Measurements from ENCODE around the gene OR2K2.
"Not testable (repeated sequence)": the region's sequence is repeated elsewhere in the genome, so short reads cannot be mapped to it uniquely, and the experiment has no call there.

Gene OR2K2

GRCh38 chr9:111330124-111330523 lies at the start of gene OR2K2:
TSS of gene OR2K2 (minus strand) at chr9:111330224. CDS start at chr9:111328433, 1,791 bp downstream.
- DNase-seq (ENCODE audit: low read depth) = no peak

DNA sequence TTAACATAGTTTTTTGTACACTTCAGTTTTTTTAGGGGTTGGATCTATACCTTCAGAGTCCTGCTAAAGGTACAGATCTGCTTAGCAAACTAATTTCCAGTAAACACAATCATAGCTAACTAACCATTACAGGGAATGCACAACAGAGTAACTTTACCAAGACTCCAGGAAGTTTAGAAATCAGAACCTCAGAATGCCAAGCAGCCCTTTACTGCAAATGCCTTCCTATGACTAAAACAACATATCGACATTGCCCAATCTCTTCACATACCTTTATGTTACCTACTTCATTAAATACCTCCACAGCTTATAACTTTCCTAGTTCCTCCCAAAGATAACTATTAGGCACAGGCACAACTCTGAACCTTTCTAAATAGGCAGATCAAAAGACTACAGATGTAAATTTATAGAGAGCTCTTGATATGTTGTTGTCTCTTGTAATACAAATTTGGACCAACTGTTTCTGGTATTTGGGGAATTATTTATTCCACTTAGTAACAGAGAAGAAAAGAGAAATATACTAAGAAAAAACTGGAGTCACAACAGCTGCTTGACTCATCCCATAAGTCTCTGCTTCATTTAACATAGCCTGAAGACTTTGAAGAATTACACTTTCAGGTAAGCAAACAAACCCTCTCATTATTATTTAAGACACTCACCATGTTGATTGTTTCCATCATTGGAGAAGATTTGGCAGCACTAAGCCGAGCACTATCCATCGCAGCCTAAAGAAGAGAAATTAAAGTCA lies 46.0 kb upstream of the OR2K2 start:
- DNase-seq (ENCODE audit: low read depth) = no peak

GRCh38 chr9:111375062-111375461 lies 45.0 kb upstream of the OR2K2 start:
- DNase-seq (ENCODE audit: low read depth) = no peak

DNA sequence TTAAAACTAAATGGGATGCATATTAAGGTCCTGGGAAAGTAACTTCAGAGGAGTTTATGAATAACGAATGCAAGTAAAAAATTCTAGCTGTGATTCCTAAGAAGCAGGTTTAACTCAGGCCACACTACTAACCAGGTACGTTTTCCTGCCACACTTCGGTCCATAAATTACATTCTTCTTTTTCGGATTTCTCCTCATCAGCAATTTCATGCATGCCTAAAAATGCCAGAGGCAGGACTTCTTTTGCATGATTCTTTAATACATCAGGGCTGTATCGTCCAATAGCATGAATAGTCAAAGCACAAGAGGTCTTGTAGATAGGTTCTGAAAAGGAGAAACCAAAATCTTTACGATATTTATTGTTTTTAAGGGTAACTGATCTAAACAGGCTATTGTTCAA lies 42.3 kb upstream of the OR2K2 start:
- no peak for DNase-seq (ENCODE audit: low read depth)

DNA sequence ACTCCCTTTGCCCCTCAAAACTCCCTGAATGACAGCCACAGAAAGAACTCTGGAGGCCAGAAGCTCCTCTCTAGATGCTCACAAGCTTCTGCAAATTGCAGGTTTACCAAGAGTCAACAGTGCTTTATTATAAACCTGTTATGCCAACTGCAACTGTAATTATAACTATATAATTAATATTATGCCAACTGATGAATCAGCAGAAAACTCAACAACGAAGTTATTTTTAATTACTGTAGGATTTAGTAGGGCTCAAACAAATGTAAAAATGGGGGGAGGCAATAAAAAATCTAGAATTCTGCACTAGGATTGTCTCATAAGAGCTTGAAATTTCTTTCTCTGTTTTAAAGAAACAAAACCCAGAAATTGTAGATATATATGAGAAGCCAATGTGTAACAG lies 37.0 kb upstream of the OR2K2 start:
- no peak for DNase-seq (ENCODE audit: low read depth)

- no peak for DNase-seq (ENCODE audit: low read depth)
Observed at GRCh38 chr9:111362526-111362925, 32.5 kb upstream of the OR2K2 start.

DNA sequence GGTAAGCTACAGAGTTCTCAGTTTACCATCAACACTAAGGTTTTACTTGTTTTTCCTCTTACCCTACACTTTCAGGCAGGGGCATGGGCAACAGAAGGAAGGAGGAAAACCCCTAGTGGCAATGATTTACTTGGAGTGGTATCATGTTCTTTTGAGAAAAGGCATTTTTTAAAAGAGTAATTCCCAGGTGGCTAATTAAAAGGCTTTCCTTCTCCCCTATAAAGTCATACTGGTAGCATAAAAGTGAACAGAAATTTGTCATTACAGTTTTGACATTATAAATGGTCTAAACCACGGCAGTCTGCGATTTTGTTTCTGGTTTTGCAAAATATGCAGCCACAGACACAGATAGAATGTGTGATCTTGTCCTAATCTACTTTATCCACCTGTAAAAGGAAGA lies 30.9 kb upstream of the OR2K2 start:
- no peak for DNase-seq (ENCODE audit: low read depth)

DNA sequence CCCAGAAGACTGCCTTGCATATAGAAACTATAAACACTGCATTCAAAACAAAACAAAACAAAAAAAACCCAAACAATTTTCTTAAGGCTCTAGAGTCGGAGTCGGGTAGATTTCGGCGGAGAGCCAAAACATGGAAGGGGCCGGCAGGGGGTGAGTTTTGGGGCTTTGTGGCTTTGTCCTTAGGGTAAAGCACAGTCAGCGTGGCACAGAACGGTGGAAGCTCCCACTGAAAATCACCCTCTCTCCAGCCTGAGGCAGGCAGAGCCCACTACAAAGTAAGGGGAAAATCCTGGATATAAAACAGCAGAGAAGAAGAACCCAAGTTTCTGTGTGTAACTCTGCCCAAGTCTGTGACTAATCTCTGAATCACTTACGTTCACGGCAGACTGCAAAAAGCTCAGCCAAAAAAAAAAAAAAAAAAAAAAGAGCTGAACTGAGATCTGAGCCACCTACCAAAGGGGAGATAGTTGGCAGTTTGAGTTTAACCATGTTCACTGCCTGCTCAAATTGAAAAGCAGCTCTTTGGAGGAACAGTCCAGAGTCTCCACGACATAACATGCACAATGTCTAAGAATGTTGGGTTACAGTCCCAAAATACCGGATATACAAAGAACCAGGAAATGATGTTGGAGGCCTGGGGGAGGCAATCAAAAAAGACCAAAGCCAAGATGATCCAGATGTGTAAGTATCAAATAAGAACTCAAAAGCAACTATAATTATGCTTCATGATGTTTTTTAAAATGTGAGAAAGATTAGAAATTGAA lies 26.6 kb upstream of the OR2K2 start:
- DNase-seq (ENCODE audit: low read depth) = no peak

DNA sequence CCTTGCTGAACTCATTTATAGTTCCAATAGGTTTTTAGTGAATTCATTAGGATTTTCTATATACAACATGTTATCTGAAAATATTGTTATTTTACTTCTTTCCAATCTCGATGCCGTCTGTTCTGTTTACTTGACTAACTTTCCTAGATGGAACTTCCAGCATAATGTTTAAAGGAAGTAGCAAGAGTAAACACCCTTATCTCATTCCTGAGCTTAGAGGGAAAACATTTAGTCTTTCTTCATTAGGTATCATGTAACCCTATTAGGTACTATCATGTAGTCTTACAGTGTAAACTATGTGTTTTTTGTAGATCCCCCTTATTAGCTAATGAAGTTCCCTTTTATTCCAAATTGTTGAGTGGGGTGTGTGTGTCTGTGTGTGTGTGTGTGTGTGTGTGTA lies 22.5 kb upstream of the OR2K2 start:
- DNase-seq (ENCODE audit: low read depth) = no peak

DNA sequence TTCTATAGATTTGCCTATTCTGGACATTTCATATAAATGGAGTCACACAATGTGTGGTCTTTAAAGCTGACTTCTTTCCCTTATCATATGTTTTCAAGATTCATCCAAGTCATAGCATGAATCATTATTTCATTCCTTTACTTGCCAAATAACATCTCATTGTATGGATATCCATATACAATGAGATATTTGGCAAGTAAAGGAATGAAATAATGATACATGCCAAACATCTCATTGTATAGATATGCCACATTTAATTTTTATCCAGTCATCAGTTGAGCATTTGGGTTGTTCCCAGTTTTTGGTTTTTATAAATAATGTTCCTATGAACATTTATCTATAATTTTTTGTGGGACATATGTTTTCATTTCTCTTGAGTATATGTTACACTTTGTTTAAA lies 20.5 kb upstream of the OR2K2 start:
- DNase-seq (ENCODE audit: low read depth) = no peak

DNA sequence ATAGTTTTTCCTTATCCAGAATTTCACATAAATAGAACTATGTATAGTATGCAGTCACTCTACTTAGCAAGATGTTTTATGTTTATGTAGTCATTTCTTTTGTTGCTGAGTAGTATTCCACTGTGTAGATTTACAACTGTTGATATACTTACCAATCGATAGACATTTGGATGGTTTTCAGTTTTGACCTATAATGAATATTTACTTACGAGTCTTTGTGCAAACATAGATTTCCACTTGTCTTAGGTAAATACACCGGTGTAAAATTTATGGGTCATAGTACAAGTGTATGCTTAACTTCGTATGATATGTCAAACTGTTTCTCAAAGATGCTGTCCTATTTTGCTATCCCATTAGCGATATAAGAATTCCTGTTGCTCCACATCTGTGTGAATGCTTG lies 19.7 kb upstream of the OR2K2 start:
- DNase-seq (ENCODE audit: low read depth) = no peak

- no peak for DNase-seq (ENCODE audit: low read depth)
Observed at GRCh38 chr9:111348821-111349271, 18.8 kb upstream of the OR2K2 start.

DNA sequence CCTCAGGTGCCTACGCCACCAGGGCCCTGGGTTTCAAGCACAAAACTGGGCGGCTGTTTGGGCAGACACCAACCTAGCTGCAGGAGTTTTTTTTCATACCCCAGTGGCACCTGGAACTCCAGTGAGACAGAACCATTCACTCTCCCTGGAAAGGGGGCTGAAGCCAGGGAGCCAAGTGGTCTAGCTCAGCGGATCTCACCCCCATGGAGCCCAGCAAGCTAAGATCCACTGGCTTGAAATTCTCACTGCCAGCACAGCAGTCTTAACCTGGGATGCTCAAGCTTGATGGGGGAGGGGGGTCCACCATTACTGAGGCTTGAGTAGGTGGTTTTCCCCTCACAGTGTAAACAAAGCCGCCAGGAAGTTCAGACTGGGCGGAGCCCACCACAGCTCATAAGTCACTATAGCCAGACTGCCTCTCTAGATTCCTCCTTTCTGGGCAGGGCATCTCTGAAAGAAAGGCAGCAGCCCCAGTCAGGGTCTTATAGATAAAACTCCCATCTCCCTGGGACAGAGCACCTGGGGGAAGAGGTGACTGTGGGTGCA lies 4.4 kb upstream of the OR2K2 start:
- not testable (repeated sequence) for DNase-seq (ENCODE audit: low read depth)

- no peak for DNase-seq (ENCODE audit: low read depth)
Observed at GRCh38 chr9:111320631-111321030, 9.4 kb downstream of the OR2K2 start.

DNA sequence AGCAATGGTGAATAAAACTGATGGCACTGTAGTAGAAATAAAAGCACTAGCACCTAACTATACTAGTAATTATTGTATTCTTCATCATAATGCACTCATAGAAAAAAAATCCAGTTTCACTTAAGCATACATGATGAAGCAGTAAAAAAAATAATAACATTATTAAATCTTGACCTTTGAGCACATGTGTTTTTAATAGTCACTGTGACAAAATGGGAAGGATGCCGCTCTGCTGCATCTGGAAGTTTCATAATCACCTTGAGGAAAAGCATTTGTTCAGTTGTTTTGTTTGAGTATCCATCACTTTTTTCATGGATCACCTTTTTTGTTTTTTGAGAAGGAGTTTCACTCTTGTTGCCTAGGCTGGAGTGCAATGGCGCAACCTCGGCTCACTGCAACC lies 13.2 kb downstream of the OR2K2 start:
- no peak for DNase-seq (ENCODE audit: low read depth)

DNA sequence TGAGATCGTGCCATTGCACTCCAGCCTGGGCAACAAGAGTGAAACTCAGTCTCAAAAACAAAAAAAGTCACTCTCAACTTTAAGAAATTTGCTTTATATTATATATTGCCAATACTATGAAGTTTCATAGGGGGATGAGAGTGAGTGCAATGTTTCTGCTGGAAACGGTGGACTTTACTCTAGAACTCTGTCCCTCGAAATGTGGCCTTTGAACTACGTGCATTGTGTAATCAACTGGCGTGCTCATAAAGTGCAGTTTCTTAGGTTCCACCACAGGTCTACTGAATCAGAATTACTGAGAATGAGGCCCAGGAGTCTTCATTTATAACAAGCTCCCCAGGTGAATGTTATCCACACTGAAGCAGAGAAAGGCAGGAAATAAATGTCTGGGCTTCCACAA lies 24.1 kb downstream of the OR2K2 start:
- DNase-seq (ENCODE audit: low read depth) = no peak

DNA sequence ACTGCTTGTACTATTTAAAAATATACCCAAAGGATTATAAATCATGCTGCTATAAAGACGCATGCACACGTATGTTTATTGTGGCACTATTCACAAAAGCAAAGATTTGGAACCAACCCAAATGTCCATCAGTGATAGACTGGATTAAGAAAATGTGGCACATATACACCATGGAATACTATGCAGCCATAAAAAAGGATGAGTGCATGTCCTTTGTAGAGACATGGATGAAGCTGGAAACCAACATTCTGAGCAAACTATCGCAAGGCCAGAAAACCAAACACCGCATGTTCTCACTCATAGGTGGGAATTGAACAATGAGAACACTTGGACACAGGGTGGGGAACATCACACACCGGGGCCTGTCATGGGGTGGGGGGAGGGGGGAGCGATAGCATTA lies 26.0 kb downstream of the OR2K2 start:
- DNase-seq (ENCODE audit: low read depth) = not testable (repeated sequence)

GRCh38 chr9:111301195-111301594 lies 28.8 kb downstream of the OR2K2 start:
- no peak for DNase-seq (ENCODE audit: low read depth)

DNA sequence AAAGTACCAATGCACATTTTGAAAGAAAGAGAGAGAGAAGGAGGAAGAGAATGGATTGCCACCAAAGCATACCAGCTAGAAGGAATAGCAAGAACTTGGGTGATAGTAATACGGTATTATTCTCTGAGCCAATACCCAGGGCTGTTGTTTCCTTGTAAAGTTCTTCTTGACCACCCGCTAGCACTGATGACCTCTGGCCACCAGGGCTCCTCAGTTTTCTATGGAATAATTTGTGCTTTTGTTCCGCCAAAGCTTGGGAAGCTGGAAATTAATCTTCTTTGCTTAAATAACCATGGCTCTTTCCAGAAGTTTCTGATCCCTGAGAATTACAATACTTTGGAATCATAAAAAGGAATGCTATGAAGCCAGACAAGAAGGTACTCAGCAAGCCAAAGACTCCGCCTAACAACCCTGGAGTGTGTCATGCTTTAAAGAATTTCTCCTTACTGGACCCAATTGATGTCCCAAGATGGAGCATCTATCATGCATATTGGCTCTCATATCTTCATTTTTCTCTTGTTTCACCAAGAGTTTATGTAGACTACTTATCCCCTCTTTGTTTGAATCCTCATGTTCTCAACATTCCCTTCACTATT lies 29.8 kb downstream of the OR2K2 start:
- no peak for DNase-seq (ENCODE audit: low read depth)

DNA sequence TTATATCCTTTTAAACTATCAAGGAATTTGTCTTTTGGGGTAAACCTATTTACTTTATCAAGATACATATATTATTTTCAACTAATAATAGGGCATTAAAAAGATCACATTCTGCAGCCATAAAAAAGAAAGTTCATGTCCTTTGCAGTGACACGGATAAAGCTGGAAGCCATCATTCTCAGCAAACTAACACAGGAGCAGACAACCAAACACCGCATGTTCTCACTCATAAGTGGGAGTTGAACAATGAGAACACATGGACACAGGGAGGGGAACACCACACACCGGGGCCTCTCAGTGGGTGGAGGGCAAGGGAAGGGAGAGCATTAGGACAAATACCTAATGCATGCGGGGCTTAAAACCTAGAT lies 30.4 kb downstream of the OR2K2 start:
- DNase-seq (ENCODE audit: low read depth) = not testable (repeated sequence)

- DNase-seq (ENCODE audit: low read depth) = no peak
Observed at GRCh38 chr9:111298731-111299598, 31.1 kb downstream of the OR2K2 start.

DNA sequence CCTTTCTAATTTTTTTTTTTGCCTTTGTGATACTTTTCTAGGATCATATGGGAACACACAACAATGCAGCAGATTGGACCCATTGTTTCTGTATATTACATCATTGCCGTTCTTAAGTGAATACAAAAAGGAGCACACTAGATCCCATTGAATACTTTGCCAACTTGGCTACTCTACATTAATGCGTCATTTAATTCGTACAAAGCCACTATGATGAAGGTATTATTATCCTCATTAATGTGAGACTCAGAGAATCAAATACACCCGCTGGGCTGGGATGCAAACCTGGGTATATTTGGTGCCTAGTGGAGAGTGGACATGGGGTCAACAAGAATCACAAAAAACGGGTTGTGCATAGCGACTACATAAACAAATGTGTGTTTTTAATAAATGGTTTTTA lies 31.9 kb downstream of the OR2K2 start:
- no peak for DNase-seq (ENCODE audit: low read depth)
